A673 (cell line): ENCODE results near the gene ZNF621.

Source experiments
- CTCF ChIP-seq: fragments of 300-800, 200-600 bp; sonication (generic); conservative IDR thresholded peaks from 2 replicates; pipeline ENCODE4 v1.5.1; 2017; ENCODE audit warnings: low read depth, mild to moderate bottlenecking, antibody characterized with exemption, low read length, moderate library complexity, mixed read lengths
- EZH2 ChIP-seq: fragments of 200-600 bp; sonication (generic); IDR thresholded peaks from 2 replicates; pipeline ENCODE4 v1.6.1; 2017; ENCODE audit warnings: borderline replicate concordance, low read depth, mild to moderate bottlenecking, mixed read lengths, antibody characterized with exemption, low read length; ENCODE audit not compliant: poor library complexity, severe bottlenecking

GRCh38 chr3:40532252-40532651 lies 7.5 kb downstream of the ZNF621 start:
- TF ChIP-seq EZH2, result no peak
- TF ChIP-seq CTCF, result no peak
